BLaER1 treated with 17β-estradiol and CSF1 and Interleukin-3, amounts not matched to agents 10 nM and 100 nM (cell line): ENCODE results near the gene C1QTNF1.

Experiments used
- H3K27ac ChIP-seq, 11 experiments: shearing (Covaris generic); formaldehyde crosslinking; 2 replicates each; pipeline ENCODE4 v1.8.1; 2022
- H3K27me3 ChIP-seq, 11 experiments: shearing (Covaris generic); formaldehyde crosslinking; 2 replicates each; pipeline ENCODE4 v1.8.1; 2022
- H3K36me3 ChIP-seq, 11 experiments: shearing (Covaris generic); formaldehyde crosslinking; 2 replicates each; pipeline ENCODE4 v1.8.1; 2022
- H3K4me1 ChIP-seq, 10 experiments: shearing (Covaris generic); formaldehyde crosslinking; 2 replicates each; pipeline ENCODE4 v1.8.1; 2022
- H3K4me2 ChIP-seq, 11 experiments: shearing (Covaris generic); formaldehyde crosslinking; 2 replicates each; pipeline ENCODE4 v1.8.1; 2022
- H3K4me3 ChIP-seq, 10 experiments: shearing (Covaris generic); formaldehyde crosslinking; 2 replicates each; pipeline ENCODE4 v1.8.1; 2022
- H3K9ac ChIP-seq, 11 experiments: shearing (Covaris generic); formaldehyde crosslinking; 2 replicates each; pipeline ENCODE4 v1.8.1; 2022
- H3K9me3 ChIP-seq, 11 experiments: shearing (Covaris generic); formaldehyde crosslinking; replicated peaks in 1 of 11; 2 replicates each; pipeline ENCODE4 v1.8.1; 2022
- H4K20me1 ChIP-seq, 11 experiments: shearing (Covaris generic); formaldehyde crosslinking; 2 replicates each; pipeline ENCODE4 v1.8.1; 2022
- Cebpa-rat ChIP-seq, 11 experiments: shearing (Covaris generic); IDR thresholded peaks; 2 replicates each; pipeline ENCODE4 v1.8.1; 2022

Gene C1QTNF1

DNA sequence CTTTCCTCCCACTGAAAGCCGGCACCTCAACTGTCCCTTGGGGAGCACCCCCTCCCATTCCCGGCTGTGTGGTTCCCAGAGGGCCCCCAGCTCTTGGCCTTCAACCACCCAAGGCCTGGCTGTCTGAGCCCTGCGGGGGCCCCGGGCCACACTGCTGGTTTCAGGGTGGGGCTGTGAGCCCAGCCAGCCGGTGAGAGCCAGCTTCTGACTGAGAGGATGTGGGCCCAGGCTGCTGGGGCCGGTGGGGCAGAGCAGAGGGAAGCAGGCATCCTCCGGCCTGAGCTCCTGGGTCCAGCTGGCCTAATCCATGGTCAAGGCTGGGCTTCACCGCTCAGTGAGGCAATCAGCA is 43.4 kb upstream of the C1QTNF1 start:
- Histone ChIP-seq H3K4me1 (peaks cover 65 to 86% (median 73%) of the 10 kb centered on the region in 10 experiments), H3K9ac (peak overlapping the region; percentile 31 to 77 (median 68); a peak in 20 of 22 replicates), H4K20me1 (peaks cover 0 to 28% (median 7%) of the 10 kb centered on the region in 11 experiments; a peak in 8 of 22 replicates), H3K36me3 (peaks cover 0 to 8% (median 0%) of the 10 kb centered on the region in 11 experiments; a peak in 2 of 22 replicates), H3K4me2 (peak overlapping the region; percentile 82 to 96 (median 89)), H3K27me3 (no peaks in the 10 kb centered on the region), H3K9me3 (no peaks in the 10 kb centered on the region), H3K4me3 (peak overlapping the region in 8 of 10 experiments; percentile 18 to 58 (median 48); a peak in 9 of 20 replicates), H3K27ac (peak overlapping the region; percentile 42 to 85 (median 79); a peak in 21 of 22 replicates)
- no peak for TF ChIP-seq Cebpa-rat (IDR thresholded peaks at IDR 0.05)

DNA sequence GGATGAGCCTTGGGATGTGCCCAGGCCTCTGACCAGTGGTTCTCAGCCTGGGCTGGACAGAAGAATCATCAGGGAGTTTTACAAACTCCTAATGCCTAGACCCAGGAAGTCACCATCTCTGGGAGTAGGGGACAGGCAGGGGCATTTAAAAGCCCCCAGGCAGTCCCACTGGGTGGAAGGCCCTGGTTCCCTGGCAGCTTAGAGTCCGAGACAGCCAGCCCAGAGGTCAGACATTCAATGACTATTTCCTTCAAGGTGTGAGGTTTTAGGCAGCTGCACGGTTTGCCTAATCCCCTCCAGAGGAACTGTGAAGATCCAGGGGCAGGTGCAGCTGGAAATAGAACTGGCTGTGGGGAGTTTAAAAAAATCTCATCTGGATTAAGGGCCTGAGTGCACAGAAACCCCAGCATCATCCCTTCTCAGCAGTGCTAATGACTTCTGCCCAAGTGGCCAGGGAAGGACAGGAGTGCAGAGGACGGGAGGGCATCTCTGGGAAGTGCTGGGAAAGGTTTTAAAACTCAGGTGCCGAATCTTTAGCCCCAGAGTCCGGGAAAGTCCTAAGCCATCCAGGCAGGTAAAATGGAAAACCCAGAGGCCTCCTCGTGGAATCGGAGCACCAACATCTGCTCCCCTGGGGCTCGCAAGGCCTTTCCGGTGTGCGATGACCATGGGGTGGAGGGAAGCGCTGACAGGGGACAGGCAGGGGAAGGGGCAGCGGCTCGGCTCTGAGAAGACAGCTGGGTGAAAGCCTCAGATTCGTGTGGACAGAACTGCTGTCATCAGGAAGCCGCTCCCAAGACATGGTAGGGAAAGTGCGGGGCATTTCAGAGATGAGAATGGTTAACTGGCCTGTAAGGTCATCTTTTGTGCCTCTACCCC is 42.7 kb upstream of the C1QTNF1 start:
- Histone ChIP-seq H4K20me1 (peaks cover 0 to 23% (median 7%) of the 10 kb centered on the region in 11 experiments; a peak in 8 of 22 replicates), H3K4me1 (peaks cover 65 to 86% (median 75%) of the 10 kb centered on the region in 10 experiments), H3K9ac (peak overlapping the region in 10 of 11 experiments; percentile 31 to 77 (median 68); a peak in 18 of 22 replicates), H3K4me3 (peak overlapping the region in 3 of 10 experiments; percentile 55 to 58 (median 57); a peak in 3 of 20 replicates), H3K27me3 (no peaks in the 10 kb centered on the region), H3K4me2 (peak overlapping the region; percentile 82 to 96 (median 89)), H3K36me3 (peaks cover 0 to 5% (median 0%) of the 10 kb centered on the region in 11 experiments; a peak in 2 of 22 replicates), H3K9me3 (no peaks in the 10 kb centered on the region), H3K27ac (peak overlapping the region in 10 of 11 experiments; percentile 42 to 85 (median 80); a peak in 19 of 22 replicates)
- no peak for TF ChIP-seq Cebpa-rat (IDR thresholded peaks at IDR 0.05)

DNA sequence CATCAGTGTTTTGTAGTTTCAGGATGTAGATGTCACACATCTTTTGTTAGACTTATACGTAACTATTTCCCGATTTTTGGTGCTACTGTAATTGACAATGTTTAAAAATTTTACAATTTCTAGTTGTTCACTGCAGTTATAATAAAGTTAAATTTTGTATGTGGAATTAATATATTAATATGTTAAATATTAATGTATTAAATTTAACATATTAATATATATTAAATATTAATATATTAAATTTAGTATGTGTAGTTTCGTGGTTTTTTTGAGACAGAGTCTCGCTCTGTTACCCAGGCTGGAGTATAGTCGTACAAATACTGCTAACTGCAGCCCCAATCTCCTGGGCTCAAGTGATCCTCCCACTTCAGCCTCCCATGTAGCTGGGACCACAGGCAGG is 38.6 kb upstream of the C1QTNF1 start:
- Histone ChIP-seq H3K36me3 (peaks cover 6 to 18% (median 13%) of the 10 kb centered on the region in 11 experiments), H3K4me1 (peaks cover 49 to 79% (median 67%) of the 10 kb centered on the region in 10 experiments), H3K9ac (peak overlapping the region in 9 of 11 experiments; percentile 51 to 70 (median 62); a peak in 13 of 22 replicates), H3K27ac (peak overlapping the region; percentile 37 to 83 (median 77); a peak in 21 of 22 replicates), H3K9me3 (no peaks in the 10 kb centered on the region), H3K4me2 (peak overlapping the region; percentile 74 to 92 (median 85); a peak in 21 of 22 replicates), H3K4me3 (peak overlapping the region in 3 of 10 experiments; percentile 26 to 42 (median 36); a peak in 3 of 20 replicates), H4K20me1 (no peaks in the 10 kb centered on the region), H3K27me3 (no peaks in the 10 kb centered on the region)
- TF ChIP-seq Cebpa-rat (IDR thresholded peaks at IDR 0.05), result no peak

DNA sequence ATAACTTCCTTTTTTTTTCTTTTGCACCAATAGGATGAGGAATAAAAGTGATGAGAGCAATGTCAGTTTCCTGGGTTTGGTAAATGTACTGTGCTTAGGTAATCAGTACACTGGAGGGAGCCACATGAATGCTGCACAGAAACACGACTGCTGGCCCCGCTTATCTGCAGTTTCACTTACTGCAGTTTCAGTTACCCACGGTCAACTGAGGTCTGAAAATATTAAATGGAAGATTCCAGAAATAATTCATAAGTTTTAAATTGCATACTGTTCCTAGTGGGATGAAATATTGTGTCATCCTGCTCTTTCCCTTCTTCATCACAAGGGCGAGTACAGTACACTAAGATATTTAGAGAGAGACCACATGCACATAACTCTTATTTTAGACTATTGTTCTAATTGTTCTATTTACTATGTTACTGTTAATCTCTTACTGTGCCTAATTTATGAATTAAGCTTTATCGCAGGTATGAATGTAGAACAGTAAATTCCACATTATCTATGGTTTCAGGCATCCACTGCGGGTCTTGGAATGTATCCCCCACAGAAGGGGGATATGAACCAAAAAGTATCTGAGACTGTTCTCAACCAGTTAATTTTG is 37.8 kb upstream of the C1QTNF1 start:
- H3K4me3 ChIP-seq, result peak overlapping the region in 7 of 10 experiments; percentile 9 to 42 (median 36); a peak in 10 of 20 replicates
- no peak; a peak in 2 of 22 replicates for TF ChIP-seq Cebpa-rat (IDR thresholded peaks at IDR 0.05)
- no peaks in the 10 kb centered on the region for H3K9me3 ChIP-seq
- H3K27ac ChIP-seq, result peak overlapping the region; percentile 51 to 83 (median 77); a peak in 21 of 22 replicates
- peak overlapping the region; percentile 74 to 92 (median 85) for H3K4me2 ChIP-seq
- H4K20me1 ChIP-seq, result peaks cover 0 to under 1% (median 0%) of the 10 kb centered on the region in 11 experiments; a peak in 2 of 22 replicates
- no peaks in the 10 kb centered on the region for H3K27me3 ChIP-seq
- peaks cover 41 to 71% (median 60%) of the 10 kb centered on the region in 10 experiments for H3K4me1 ChIP-seq
- peaks cover 14 to 26% (median 20%) of the 10 kb centered on the region in 11 experiments for H3K36me3 ChIP-seq
- peak overlapping the region in 10 of 11 experiments; percentile 42 to 70 (median 62); a peak in 18 of 22 replicates for H3K9ac ChIP-seq

DNA sequence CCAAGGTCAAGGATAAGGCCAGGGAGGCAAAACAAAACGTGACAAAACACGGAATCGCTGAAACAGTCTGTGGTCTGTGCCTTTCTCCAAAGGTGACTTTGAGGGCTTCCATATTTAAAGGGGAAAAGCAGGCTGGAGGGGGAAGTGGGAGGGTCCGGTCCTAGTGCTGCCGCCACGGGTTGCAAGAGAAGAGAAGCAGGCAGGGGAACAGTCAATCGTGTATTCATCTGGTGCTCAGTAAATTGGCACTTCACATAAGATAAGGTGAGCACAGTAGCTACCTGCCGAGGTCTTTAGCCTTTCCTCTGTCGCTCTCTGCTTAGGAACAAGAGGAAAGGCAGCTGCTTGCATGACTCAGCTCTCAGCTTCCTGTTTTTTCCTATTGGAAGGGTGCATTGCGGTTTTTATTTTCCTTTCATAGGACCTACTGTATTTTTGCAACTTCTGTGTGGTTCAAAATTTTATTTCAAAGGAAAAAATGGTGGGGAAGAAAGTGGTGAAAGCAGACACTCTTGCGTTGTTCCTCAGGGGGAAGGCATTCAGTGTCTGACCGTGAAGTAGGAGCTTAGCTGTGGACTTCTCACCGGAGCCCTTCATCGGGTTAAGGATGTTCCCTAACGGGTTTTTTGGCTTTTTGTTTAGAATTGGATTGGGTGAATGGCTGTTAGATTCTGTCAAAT is 37.2 kb upstream of the C1QTNF1 start:
- Histone ChIP-seq H3K36me3 (peaks cover 20 to 32% (median 26%) of the 10 kb centered on the region in 11 experiments), H3K9ac (peak overlapping the region; percentile 32 to 67 (median 59); a peak in 19 of 22 replicates), H3K4me3 (peak overlapping the region in 7 of 10 experiments; percentile 9 to 42 (median 36); a peak in 13 of 20 replicates), H3K9me3 (no peaks in the 10 kb centered on the region), H4K20me1 (peaks cover 0 to 7% (median 0%) of the 10 kb centered on the region in 11 experiments; a peak in 5 of 22 replicates), H3K27ac (peak overlapping the region; percentile 51 to 83 (median 77); a peak in 21 of 22 replicates), H3K27me3 (no peaks in the 10 kb centered on the region), H3K4me2 (peak overlapping the region; percentile 74 to 92 (median 85)), H3K4me1 (peaks cover 35 to 65% (median 54%) of the 10 kb centered on the region in 10 experiments)
- 0 out of 22 replicates have a peak, but pooled peaks of 1 of the 11 experiments have one; percentile 43 for TF ChIP-seq Cebpa-rat (IDR thresholded peaks at IDR 0.05)

DNA sequence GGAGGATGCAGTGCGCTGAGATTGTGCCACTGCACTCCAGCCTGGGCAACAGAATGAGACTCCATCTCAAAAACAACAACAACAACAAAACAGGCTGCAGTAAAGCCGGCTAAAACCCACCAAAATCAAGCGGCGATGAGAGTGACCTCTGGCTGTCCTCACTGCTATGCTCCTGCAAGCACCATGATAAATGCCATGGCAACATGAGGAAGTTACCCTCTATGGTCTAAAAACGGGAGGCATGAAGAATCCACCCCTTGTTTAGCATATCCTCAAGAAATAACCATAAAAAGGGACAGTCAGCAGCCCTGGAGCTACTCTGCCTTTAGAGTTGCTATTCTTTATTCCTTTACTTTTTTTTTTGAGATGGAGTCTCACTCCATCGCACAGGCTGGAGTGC is 35.8 kb upstream of the C1QTNF1 start:
- Histone ChIP-seq H3K36me3 (peaks cover 34 to 46% (median 40%) of the 10 kb centered on the region in 11 experiments), H3K4me2 (peak overlapping the region; percentile 74 to 92 (median 85)), H3K4me1 (peaks cover 32 to 61% (median 53%) of the 10 kb centered on the region in 10 experiments), H3K27ac (peak overlapping the region in 10 of 11 experiments; percentile 51 to 83 (median 78); a peak in 18 of 22 replicates), H4K20me1 (peaks cover 4 to 19% (median 8%) of the 10 kb centered on the region in 11 experiments; a peak in 17 of 22 replicates), H3K9me3 (no peaks in the 10 kb centered on the region), H3K27me3 (no peaks in the 10 kb centered on the region), H3K9ac (peak overlapping the region in 5 of 11 experiments; percentile 54 to 66 (median 60); a peak in 7 of 22 replicates), H3K4me3 (no peak overlapping the region)
- no peak for TF ChIP-seq Cebpa-rat (IDR thresholded peaks at IDR 0.05)

DNA sequence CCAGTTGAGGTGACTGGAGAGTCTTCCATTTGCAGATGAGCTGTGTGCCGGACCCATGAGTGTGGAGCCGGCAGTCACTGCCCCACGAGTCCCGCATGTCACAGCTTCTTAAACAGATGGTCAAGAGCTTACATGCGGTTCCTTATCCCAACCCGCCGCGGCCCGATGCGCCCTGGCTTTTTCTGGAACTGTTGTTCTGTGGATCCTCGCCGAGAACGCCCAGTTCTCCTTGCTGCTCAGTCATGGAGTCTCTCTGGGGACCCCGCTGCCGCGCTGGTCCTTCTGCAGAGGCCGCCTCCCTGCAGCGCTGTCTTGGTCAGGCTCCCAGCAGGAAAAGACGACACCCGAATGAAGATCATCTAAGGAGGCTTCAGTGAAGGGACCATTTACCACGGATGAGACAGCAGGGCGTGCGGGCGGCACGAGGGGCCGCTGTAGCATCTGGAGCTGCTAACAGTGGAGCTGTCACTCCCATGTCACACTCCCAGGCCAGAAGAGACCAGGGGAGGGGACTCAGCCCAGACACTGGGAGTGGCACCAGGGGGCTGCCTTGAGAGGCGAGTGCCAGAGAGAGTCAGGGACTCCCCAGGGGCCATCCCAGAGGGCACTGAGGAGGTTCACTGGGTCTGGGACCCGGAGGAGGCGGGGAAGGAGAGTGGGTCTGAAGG is 33.5 kb upstream of the C1QTNF1 start:
- no peak for TF ChIP-seq Cebpa-rat (IDR thresholded peaks at IDR 0.05)
- no peaks in the 10 kb centered on the region for H3K27me3 ChIP-seq
- H3K4me3 ChIP-seq, result no peak overlapping the region
- no peaks in the 10 kb centered on the region for H3K9me3 ChIP-seq
- H4K20me1 ChIP-seq, result peaks cover 22 to 43% (median 30%) of the 10 kb centered on the region in 11 experiments; a peak in 21 of 22 replicates
- peak overlapping the region in 2 of 11 experiments; percentile 15 to 42; a peak in 2 of 22 replicates for H3K27ac ChIP-seq
- peaks cover 32 to 56% (median 40%) of the 10 kb centered on the region in 10 experiments for H3K4me1 ChIP-seq
- H3K4me2 ChIP-seq, result no peak overlapping the region
- peaks cover 56 to 69% (median 63%) of the 10 kb centered on the region in 11 experiments for H3K36me3 ChIP-seq
- no peak overlapping the region for H3K9ac ChIP-seq
